ENCODE results near the gene RAB40B. TPM values are rescaled to one million over a fixed set of nuclear protein-coding genes. Genes with fewer than 3 reads are reported as not detected.

The RAB40B gene
- total and polyA plus RNA-seq, 2 of the 4 experiments (the other 2 are of a cell fraction): 14.9 to 20.0 TPM

- Histone ChIP-seq H2BK5ac (ENCODE audit: low read depth, low read length, poor library complexity, severe bottlenecking) (no peak overlapping the region), H2AK5ac (ENCODE audit: low read depth, low read length) (no peak overlapping the region), H3K79me1 (ENCODE audit: low read depth in 1 of 2, low read length in 2 of 2) (no peaks in the 10 kb centered on the region), H2AFZ (replicated peaks; ENCODE audit: low read length, poor library complexity) (peak overlapping the region; percentile 32), H2BK15ac (ENCODE audit: low read depth, low read length) (no peak overlapping the region), H3K4me1 (ENCODE audit: control insufficient read depth, insufficient read depth, low read length) (no peaks in the 10 kb centered on the region), H2AK9ac (replicated peaks; ENCODE audit: low read depth, low read length, poor library complexity) (no peak overlapping the region), H2BK20ac (ENCODE audit: low read depth, low read length) (no peak overlapping the region), H3K23ac (ENCODE audit: low read depth, low read length) (no peak overlapping the region), H3K27ac (ENCODE audit: insufficient read depth, low read length) (no peak overlapping the region), H4K20me1 (ENCODE audit: insufficient read depth, low read length) (no peaks in the 10 kb centered on the region), H2BK120ac (ENCODE audit: low read depth, low read length) (no peak overlapping the region), H3K9me1 (ENCODE audit: insufficient read depth, low read length) (no peaks in the 10 kb centered on the region), H4K5ac (ENCODE audit: low read depth, low read length) (no peak overlapping the region), H3K9ac (ENCODE audit: low read depth, low read length) (no peak overlapping the region), H3K27me3 (ENCODE audit: control insufficient read depth, insufficient read depth, low read length) (peaks cover 10% of the 10 kb centered on the region; the same call in 1 of the 2 replicates), H3K4ac (ENCODE audit: low read depth, low read length) (no peak overlapping the region), H3K18ac (ENCODE audit: low read depth, low read length) (no peak overlapping the region), H3K56ac (ENCODE audit: extremely low read depth, insufficient read depth, low read length) (no peak overlapping the region), H3K4me3 (ENCODE audit: insufficient read depth, low read depth, low read length) (no peak overlapping the region), H4K91ac (ENCODE audit: insufficient read depth, low read depth, low read length) (no peak overlapping the region), H3K4me2 (ENCODE audit: low read depth, low read length) (no peak overlapping the region), H3K9me3 (ENCODE audit: control insufficient read depth, insufficient read depth, low read length) (no peaks in the 10 kb centered on the region), H3K14ac (replicated peaks; ENCODE audit: low read depth, low read length) (no peak overlapping the region), H4K8ac (ENCODE audit: low read depth in 2 of 2, low read length in 2 of 2) (no peak overlapping the region), H3K36me3 (ENCODE audit: control insufficient read depth, insufficient read depth, low read length) (no peaks in the 10 kb centered on the region)
- no TSS peak for BruUV-seq (replicated peaks)
- in situ Hi-C loops (cut with MboI; ENCODE audit: low sequenced_read_pairs): no loop called here
- intact Hi-C loops (cut with micrococcal nuclease): no loop called here
- 93% methylated on average over 3 of the region's 13 CpGs; no CpG with 5 or more reads in 1 of the 2 experiments for whole genome bisulfite sequencing, 2 experiments (ENCODE audit: extremely low coverage in 2 of 2, insufficient read length in 1 of 2)
- CTCF ChIA-PET: no interaction called here
- no peak for TF ChIP-seq RCOR1 (IDR thresholded peaks at IDR 0.05; ENCODE audit: insufficient replicate concordance, low read length)
- TF ChIP-seq POLR2A (IDR thresholded peaks at IDR 0.05; ENCODE audit: low read depth, low read length): no peak
- TF ChIP-seq SMC3 (IDR thresholded peaks at IDR 0.05; ENCODE audit: low read depth, low read length): no peak
- no peak for TF ChIP-seq MXI1 (IDR thresholded peaks at IDR 0.05; ENCODE audit: borderline replicate concordance, low read depth, low read length)
- TF ChIP-seq MAFK (IDR thresholded peaks at IDR 0.05; ENCODE audit: low read depth, low read length): no peak
- TF ChIP-seq NFE2L2 (IDR thresholded peaks at IDR 0.05; ENCODE audit: low read depth, low read length): no peak
- no peak for TF ChIP-seq RAD21 (IDR thresholded peaks at IDR 0.05; ENCODE audit: low read length)
- DNase-seq (no peak), ATAC-seq (ENCODE audit: low read depth) (no peak)
- POLR2A ChIA-PET (ENCODE audit: unreplicated experiment): no interaction called here
- dilution Hi-C loops (cut with HindIII; ENCODE audit: low sequenced_read_pairs, unreplicated experiment): no loop called here
Observed at GRCh38 chr17:82704886-82705285, 6.4 kb upstream of the RAB40B start.
